GM23338 (cell line): ENCODE measurements around the gene PIEZO2.

Source experiments
- CREB1 ChIP-seq: fragments of 250-450 bp; sonication (Bioruptor Pico); IDR thresholded peaks from 2 replicates; pipeline ENCODE4 v1.5.0; 2020; ENCODE audit warnings: low read depth, mild to moderate bottlenecking, moderate library complexity
- EZH2 ChIP-seq: fragments of 200-600 bp; sonication (generic); IDR thresholded peaks from one replicate; pipeline ENCODE4 v1.8.0; 2017; ENCODE audit warnings: antibody characterized with exemption, mild to moderate bottlenecking, low read depth; ENCODE audit not compliant: unreplicated experiment
- EZH2phosphoT487 ChIP-seq: fragments of 200-600 bp; sonication (generic); IDR thresholded peaks from one replicate; pipeline ENCODE4 v1.8.1; 2018; ENCODE audit warnings: antibody characterized with exemption; ENCODE audit not compliant: unreplicated experiment
- NANOG ChIP-seq: IDR thresholded peaks from 2 replicates; pipeline ENCODE4 v1.6.1; 2016; ENCODE audit warnings: antibody characterized with exemption, borderline replicate concordance
- POLR2AphosphoS5 ChIP-seq: IDR thresholded peaks from 2 replicates; pipeline ENCODE4 v1.6.1; 2016; ENCODE audit warnings: antibody characterized with exemption, low read depth
- ZNF114 ChIP-seq: fragments of 250-450 bp; sonication (Bioruptor Pico); IDR thresholded peaks from 2 replicates; pipeline ENCODE4 v1.5.0; 2020; ENCODE audit warnings: mild to moderate bottlenecking, moderate library complexity
- ZNF331 ChIP-seq: fragments of 250-450 bp; sonication (Bioruptor Pico); IDR thresholded peaks from 2 replicates; pipeline ENCODE4 v1.5.0; 2020; ENCODE audit warnings: low read depth, mild to moderate bottlenecking, moderate library complexity
- TF ChIP-seq, protein P1 (sequence below), 2 experiments: fragments of 200-600 bp in 1 of 2; sonication (generic) in 1 of 2; conservative IDR thresholded peaks; 2 replicates each; pipeline versions ENCODE4 v1.5.1 to v1.6.1; 2016 to 2017; ENCODE audit warnings: antibody characterized with exemption in 2 of 2, low read depth in 2 of 2, mild to moderate bottlenecking in 2 of 2, moderate library complexity in 1 of 2
- TF ChIP-seq, protein P2 (sequence below): IDR thresholded peaks from one replicate; pipeline ENCODE4 v1.6.1; 2018; ENCODE audit warnings: antibody characterized with exemption; ENCODE audit not compliant: unreplicated experiment
- TF ChIP-seq, protein P3 (sequence below): IDR thresholded peaks from 2 replicates; pipeline ENCODE4 v1.6.1; 2016; ENCODE audit warnings: antibody characterized with exemption

DNA sequence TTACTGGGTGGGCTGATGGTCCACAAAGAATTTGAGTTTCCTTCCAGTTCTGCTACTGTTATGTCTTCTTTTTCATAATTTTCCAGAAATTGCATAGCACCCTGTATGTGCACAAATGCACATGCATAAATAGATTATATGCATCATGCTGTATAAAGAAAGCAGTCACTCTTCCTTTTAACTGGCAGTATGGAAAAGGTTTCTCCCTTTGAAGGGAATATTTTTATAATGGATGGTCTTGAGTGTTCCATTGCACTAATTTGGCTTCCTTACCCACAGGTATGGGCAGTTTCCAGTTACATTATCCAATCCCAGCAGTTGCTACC lies 469.1 kb downstream of the PIEZO2 start:
- TF ChIP-seq, protein P1, sequence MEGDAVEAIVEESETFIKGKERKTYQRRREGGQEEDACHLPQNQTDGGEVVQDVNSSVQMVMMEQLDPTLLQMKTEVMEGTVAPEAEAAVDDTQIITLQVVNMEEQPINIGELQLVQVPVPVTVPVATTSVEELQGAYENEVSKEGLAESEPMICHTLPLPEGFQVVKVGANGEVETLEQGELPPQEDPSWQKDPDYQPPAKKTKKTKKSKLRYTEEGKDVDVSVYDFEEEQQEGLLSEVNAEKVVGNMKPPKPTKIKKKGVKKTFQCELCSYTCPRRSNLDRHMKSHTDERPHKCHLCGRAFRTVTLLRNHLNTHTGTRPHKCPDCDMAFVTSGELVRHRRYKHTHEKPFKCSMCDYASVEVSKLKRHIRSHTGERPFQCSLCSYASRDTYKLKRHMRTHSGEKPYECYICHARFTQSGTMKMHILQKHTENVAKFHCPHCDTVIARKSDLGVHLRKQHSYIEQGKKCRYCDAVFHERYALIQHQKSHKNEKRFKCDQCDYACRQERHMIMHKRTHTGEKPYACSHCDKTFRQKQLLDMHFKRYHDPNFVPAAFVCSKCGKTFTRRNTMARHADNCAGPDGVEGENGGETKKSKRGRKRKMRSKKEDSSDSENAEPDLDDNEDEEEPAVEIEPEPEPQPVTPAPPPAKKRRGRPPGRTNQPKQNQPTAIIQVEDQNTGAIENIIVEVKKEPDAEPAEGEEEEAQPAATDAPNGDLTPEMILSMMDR (conservative IDR thresholded peaks at IDR 0.05; ENCODE audit: low read depth in 2 of 2): no peak
- TF ChIP-seq NANOG (no peak), POLR2AphosphoS5 (no peak), EZH2phosphoT487 (no peak), CREB1 (no peak), EZH2 (no peak), ZNF114 (CRISPR knock-in tag) (no peak), ZNF331 (CRISPR knock-in tag) (no peak)
- TF ChIP-seq, protein P2, sequence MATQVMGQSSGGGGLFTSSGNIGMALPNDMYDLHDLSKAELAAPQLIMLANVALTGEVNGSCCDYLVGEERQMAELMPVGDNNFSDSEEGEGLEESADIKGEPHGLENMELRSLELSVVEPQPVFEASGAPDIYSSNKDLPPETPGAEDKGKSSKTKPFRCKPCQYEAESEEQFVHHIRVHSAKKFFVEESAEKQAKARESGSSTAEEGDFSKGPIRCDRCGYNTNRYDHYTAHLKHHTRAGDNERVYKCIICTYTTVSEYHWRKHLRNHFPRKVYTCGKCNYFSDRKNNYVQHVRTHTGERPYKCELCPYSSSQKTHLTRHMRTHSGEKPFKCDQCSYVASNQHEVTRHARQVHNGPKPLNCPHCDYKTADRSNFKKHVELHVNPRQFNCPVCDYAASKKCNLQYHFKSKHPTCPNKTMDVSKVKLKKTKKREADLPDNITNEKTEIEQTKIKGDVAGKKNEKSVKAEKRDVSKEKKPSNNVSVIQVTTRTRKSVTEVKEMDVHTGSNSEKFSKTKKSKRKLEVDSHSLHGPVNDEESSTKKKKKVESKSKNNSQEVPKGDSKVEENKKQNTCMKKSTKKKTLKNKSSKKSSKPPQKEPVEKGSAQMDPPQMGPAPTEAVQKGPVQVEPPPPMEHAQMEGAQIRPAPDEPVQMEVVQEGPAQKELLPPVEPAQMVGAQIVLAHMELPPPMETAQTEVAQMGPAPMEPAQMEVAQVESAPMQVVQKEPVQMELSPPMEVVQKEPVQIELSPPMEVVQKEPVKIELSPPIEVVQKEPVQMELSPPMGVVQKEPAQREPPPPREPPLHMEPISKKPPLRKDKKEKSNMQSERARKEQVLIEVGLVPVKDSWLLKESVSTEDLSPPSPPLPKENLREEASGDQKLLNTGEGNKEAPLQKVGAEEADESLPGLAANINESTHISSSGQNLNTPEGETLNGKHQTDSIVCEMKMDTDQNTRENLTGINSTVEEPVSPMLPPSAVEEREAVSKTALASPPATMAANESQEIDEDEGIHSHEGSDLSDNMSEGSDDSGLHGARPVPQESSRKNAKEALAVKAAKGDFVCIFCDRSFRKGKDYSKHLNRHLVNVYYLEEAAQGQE: no peak
- TF ChIP-seq, protein P3, sequence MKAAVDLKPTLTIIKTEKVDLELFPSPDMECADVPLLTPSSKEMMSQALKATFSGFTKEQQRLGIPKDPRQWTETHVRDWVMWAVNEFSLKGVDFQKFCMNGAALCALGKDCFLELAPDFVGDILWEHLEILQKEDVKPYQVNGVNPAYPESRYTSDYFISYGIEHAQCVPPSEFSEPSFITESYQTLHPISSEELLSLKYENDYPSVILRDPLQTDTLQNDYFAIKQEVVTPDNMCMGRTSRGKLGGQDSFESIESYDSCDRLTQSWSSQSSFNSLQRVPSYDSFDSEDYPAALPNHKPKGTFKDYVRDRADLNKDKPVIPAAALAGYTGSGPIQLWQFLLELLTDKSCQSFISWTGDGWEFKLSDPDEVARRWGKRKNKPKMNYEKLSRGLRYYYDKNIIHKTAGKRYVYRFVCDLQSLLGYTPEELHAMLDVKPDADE: no peak
